Glomerular endothelial cell (primary cell): ENCODE data around the gene RPS25. TPM values are rescaled to one million over a fixed set of nuclear protein-coding genes. Genes with fewer than 3 reads are reported as not detected.
"Not testable (repeated sequence)": the region's sequence is repeated elsewhere in the genome, so short reads cannot be mapped to it uniquely, and the experiment has no call there.

Experiments used
- DNase-seq: peaks from one replicate; pipeline ENCODE4 v3.0.0-alpha.2; 2011; ENCODE audit warnings: low read depth, low spot score; ENCODE audit errors: extremely low read depth
- total RNA-seq: library from RNA; depleted of rRNA; stranded (reverse); fragments of >200 nt; gene quantifications from 2 replicates; pipeline ENCODE4 v1.2.3, GENCODE V29; 2015

Gene RPS25
- total RNA-seq, 1 donor from 2014 or later, result 1,518 TPM

DNA sequence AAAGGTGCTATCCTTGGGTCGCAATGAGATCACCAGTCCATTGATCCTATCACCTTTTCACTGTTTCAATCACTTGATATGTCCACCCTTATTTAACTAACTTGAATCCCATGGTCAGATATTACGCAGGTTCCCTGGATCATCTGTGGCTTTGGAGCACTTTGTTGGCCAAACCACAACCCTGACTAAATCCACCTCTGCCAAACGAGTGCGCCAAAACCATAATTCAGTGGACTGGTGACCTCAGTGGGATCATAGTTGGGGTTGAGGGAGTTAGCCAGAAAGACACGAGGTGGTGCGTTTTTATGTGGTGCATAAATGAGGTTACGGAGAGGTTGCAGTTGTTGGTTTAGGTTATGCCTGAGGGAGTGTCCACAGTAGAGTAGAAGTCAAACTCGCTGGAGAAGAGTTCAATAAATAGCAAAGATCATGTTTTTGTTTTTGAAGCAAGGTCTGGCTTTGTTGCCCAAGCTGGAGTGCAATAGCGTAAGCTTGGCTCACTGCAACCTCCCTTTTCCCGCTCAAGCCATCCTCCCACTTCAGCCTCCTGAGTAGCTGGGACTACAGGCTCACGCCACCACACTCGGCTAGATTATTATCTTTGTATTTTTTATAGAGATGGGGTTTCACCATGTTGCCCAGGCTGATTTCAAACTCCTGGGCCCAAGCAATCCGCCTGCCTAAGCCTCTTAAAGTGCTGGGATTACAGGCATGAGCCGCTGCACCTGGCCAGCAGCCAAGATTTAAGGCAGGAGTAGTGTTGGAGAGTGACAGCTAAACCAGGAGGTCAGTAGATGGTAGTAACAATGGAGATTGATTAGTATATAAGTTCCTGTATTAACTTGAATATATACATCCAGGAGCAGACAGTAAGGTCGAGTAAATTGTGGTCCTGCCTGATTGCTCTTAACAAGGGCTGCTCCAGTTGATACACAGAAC lies 42.1 kb downstream of the RPS25 start:
- no peak for DNase-seq

DNA sequence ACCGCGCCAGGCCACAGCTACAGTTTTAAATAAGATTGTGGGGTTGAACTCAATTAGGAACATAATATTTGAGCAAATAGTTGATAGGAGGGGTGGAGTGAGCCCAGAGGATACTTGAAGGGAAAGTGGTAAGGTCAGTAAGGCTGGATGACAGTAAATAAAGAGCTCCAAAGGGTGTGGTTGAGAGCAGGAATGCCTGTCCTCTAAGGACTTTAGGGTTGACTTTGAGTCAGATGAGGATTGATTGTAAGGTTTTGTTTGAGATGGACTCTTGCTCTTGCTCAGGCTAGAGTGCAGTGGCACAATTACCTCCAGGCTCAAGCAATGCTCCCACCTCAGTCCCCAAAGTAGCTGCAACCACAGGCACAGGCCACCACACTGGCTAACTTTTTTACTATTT lies 44.2 kb downstream of the RPS25 start:
- no peak for DNase-seq

DNA sequence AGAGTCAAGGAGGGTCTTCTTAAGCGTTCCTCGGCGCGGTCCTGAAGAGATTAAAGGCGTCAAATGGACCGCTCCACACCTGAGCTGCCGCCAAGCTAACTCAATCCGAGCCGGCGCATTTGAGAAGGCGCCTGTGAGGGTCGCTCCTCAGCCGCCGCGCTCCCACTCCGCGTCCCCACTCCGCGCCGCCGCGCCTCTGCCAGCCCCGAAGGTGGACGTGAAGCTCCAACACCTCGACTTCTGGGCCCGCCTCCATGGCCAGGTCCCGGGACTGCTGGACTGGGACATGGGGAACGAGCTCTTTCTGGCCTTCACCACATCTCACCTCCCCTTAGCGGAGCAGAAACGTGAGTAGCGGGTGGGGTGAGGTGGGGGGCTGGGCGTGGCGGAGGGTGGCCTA lies 46.5 kb downstream of the RPS25 start, which contains the start of gene FOXR1:
Gene FOXR1, plus strand, starts transcription at position 116 of the 400 bp plus-strand sequence. Its CDS starts 171 bp downstream, at position 287.
- no peak for DNase-seq

DNA sequence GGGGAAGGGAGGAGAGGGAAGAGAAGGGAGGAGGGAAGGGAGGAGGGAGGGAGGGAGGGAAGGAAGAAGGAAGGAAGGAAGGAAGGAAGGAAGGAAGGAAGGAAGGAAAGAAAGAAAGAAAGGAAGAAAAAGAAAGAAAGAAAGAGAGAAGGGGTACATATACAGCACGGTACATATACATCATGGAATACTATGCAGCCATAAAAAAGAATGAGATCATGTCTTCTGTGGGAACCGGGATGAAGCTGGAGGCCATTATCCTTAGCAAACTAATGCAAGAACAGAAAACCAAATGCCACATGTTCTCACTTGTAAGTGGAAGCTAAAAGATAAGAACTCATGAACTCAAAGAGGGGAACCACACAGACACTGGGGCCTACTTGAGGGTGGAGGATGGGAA lies 48.6 kb downstream of the RPS25 start:
- DNase-seq, result not testable (repeated sequence)

Other genes starting within 250 kb of the RPS25 start
- 101 and 110 TPM in 2 replicates for gene DDX6, start 227.2 kb downstream of the RPS25 start, total RNA-seq
- gene CXCR5, start 134.5 kb downstream of the RPS25 start, total RNA-seq, result not detected in 2 replicates
- 30.8 and 39.1 TPM in 2 replicates for gene BCL9L, start 92.4 kb downstream of the RPS25 start, total RNA-seq
- gene UPK2, start 62.0 kb downstream of the RPS25 start, total RNA-seq, result not detected in 2 replicates
- not detected in 2 replicates for gene FOXR1, start 46.6 kb downstream of the RPS25 start, total RNA-seq
- gene CENATAC, start 20.2 kb downstream of the RPS25 start, total RNA-seq, result 6.4 and 16.6 TPM in 2 replicates
- gene TRAPPC4, start 423 bp upstream of the RPS25 start, total RNA-seq, result 76.3 and 91.1 TPM in 2 replicates
- 19.0 and 23.0 TPM in 2 replicates for gene SLC37A4, start 12.5 kb upstream of the RPS25 start, total RNA-seq
- gene HYOU1, start 38.9 kb upstream of the RPS25 start, total RNA-seq, result 144 and 195 TPM in 2 replicates
- gene VPS11, start 49.5 kb upstream of the RPS25 start, total RNA-seq, result 36.9 and 40.3 TPM in 2 replicates
- gene HMBS, start 66.5 kb upstream of the RPS25 start, total RNA-seq, result 8.6 and 10.1 TPM in 2 replicates
- gene DPAGT1, start 83.5 kb upstream of the RPS25 start, total RNA-seq, result 18.6 and 45.5 TPM in 2 replicates
- gene C2CD2L, start 89.0 kb upstream of the RPS25 start, total RNA-seq, result 8.9 and 13.2 TPM in 2 replicates
- gene HINFP, start 103.2 kb upstream of the RPS25 start, total RNA-seq, result 13.0 and 17.3 TPM in 2 replicates
- gene ABCG4, start 130.7 kb upstream of the RPS25 start, total RNA-seq, result 0.29 and 1.2 TPM in 2 replicates
- gene NLRX1, start 150.4 kb upstream of the RPS25 start, total RNA-seq, result 21.6 and 23.3 TPM in 2 replicates
- gene NHERF4, start 167.1 kb upstream of the RPS25 start, total RNA-seq, result not detected in 2 replicates
- 30.6 and 38.7 TPM in 2 replicates for gene CBL, start 188.0 kb upstream of the RPS25 start, total RNA-seq